BJ (cell line): ENCODE measurements around the gene L3MBTL4. TPM values are rescaled to one million over a fixed set of nuclear protein-coding genes. Genes with fewer than 3 reads are reported as not detected.
"Not testable (repeated sequence)": the region's sequence is repeated elsewhere in the genome, so short reads cannot be mapped to it uniquely, and the experiment has no call there.

Experiments used
- CTCF ChIA-PET: fragments of 350-600 bp; formaldehyde crosslinking; extraction: SDS; loops from one replicate; lab custom pipeline; 2021; ENCODE audit warnings: antibody characterized with exemption, inconsistent platforms; lab: Yijun Ruan, JAX
- POLR2A ChIA-PET: fragments of 300-600 bp; sonication (Branson Sonifier 250); formaldehyde crosslinking; extraction: SDS; loops from one replicate; lab custom pipeline; 2021; ENCODE audit warnings: antibody characterized with exemption; lab: Charles Lee
- DNase-seq: peaks from one replicate; pipeline ENCODE4 v3.0.0-alpha.2; 2011; ENCODE audit warnings: low read depth
- H3K27me3 ChIP-seq: 2 replicates; pipeline ENCODE4 v1.6.0; 2011; ENCODE audit warnings: low read length; ENCODE audit not compliant: control insufficient read depth, insufficient read depth
- H3K36me3 ChIP-seq: 2 replicates; pipeline ENCODE4 v1.5.1; 2011; ENCODE audit warnings: low read length; ENCODE audit not compliant: control insufficient read depth, insufficient read depth
- H3K4me3 ChIP-seq: 2 replicates; pipeline ENCODE4 v1.5.1; 2011; ENCODE audit warnings: low read depth, mild to moderate bottlenecking, control low read depth, low read length
- polyA plus RNA-seq: library from polyadenylated mRNA; depleted of rRNA; stranded (reverse); fragments of >200 nt; gene quantifications from 2 replicates; pipeline ENCODE4 v1.2.3, GENCODE V29; 2011
- TF ChIP-seq, protein P1 (sequence below): IDR thresholded peaks from 2 replicates; pipeline ENCODE4 v1.5.1; 2011; ENCODE audit warnings: low read depth, mild to moderate bottlenecking, control low read depth, inconsistent platforms, low read length, moderate library complexity; ENCODE audit not compliant: insufficient read depth

Gene L3MBTL4
- polyA plus RNA-seq, 1 experiment = not detected

DNA sequence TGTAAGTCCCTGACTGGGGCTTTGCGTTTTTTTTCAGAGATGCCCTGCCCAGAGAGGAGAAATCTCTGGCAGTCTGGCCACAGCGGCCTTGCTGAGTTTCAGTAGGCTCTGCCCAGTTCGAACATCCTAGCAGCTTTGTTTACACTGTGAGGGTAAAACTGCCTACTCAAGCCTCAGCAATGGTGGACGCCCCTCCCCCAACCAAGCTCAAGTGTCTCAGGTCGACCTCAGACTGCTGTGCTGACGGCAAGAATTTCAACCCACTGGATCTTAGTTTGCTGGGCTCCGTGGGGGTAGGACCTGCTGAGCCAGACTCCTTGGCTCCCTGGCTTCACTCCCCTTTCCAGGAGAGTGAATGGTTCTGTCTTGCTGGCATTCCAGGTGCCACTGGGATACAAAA is 31.7 kb downstream of the L3MBTL4 start:
- TF ChIP-seq, protein P1, sequence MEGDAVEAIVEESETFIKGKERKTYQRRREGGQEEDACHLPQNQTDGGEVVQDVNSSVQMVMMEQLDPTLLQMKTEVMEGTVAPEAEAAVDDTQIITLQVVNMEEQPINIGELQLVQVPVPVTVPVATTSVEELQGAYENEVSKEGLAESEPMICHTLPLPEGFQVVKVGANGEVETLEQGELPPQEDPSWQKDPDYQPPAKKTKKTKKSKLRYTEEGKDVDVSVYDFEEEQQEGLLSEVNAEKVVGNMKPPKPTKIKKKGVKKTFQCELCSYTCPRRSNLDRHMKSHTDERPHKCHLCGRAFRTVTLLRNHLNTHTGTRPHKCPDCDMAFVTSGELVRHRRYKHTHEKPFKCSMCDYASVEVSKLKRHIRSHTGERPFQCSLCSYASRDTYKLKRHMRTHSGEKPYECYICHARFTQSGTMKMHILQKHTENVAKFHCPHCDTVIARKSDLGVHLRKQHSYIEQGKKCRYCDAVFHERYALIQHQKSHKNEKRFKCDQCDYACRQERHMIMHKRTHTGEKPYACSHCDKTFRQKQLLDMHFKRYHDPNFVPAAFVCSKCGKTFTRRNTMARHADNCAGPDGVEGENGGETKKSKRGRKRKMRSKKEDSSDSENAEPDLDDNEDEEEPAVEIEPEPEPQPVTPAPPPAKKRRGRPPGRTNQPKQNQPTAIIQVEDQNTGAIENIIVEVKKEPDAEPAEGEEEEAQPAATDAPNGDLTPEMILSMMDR = no peak
- POLR2A ChIA-PET = no interaction called here
- DNase-seq = no peak
- H3K36me3 ChIP-seq = no peaks in the 10 kb centered on the region
- no peak overlapping the region for H3K4me3 ChIP-seq
- no peaks in the 10 kb centered on the region for H3K27me3 ChIP-seq
- CTCF ChIA-PET = no interaction called here

DNA sequence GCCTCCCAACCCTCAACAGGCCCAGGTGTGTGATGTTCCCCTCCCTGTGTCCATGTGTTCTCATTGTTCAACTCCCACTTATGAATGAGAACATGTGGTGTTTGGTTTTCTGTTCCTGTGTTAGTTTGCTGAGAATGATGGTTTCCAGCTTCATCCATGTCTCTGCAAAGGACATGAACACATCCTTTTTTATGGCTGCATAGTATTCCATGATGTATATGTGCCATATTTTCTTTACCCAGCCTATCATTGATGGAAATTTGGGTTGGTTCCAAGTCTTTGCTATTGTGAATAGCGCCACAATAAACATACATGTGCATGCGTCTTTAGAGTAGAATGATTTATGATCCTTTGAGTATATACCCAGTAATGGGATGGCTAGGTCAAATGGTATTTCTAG is 37.2 kb downstream of the L3MBTL4 start:
- H3K27me3 ChIP-seq, H3K36me3 ChIP-seq, H3K4me3 ChIP-seq, DNase-seq, CTCF ChIA-PET: not testable (repeated sequence)
- POLR2A ChIA-PET = interaction anchor here (0.6 kb wide), 1 partner anchor 1030 kb away, joined by 11 read pairs; no protein-coding TSS in a partner anchor

DNA sequence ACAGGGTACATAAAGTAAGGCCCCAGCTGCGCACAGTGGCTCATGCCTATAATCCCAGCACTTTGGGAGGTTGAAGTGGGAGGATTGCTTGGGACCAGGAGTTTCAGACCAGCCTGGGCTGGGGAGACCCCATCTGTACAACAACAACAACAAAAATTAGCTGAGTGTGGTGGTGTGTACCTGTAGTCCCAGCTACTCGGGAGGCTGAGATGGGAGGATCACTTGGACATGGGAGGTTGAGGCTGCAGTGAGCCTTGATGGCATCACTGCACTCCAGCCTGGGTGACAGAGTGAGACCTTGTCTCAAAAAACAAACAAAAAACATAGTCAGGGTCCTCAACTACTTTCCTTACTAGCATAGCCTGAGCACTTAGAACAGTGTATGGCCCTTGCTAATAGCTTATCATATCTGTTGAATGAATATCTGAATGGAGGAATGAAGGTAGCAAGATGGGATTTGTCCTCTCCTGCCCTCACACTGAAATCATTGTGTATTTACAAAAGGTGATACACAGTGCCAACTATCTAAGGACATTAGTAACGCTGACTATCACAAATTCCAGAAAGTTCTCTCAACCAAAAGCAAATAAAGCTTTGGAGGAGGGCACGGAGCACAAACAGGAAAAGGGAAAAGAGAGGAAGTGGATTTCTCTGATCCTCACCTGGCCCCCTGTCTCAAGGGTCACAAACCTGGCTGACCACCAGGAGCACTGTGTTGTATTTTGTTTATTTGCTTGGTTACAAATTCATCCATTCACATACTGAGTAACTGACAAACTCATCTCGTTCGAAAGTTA is 38.1 kb downstream of the L3MBTL4 start:
- Histone ChIP-seq H3K36me3 (no peaks in the 10 kb centered on the region), H3K4me3 (no peak overlapping the region), H3K27me3 (no peaks in the 10 kb centered on the region)
- DNase-seq = no peak
- ChIA-PET POLR2A (interaction anchor here (0.6 kb wide), 1 partner anchor 1031 kb away, joined by 11 read pairs; no protein-coding TSS in a partner anchor), CTCF (no interaction called here)
- TF ChIP-seq, protein P1 = no peak

DNA sequence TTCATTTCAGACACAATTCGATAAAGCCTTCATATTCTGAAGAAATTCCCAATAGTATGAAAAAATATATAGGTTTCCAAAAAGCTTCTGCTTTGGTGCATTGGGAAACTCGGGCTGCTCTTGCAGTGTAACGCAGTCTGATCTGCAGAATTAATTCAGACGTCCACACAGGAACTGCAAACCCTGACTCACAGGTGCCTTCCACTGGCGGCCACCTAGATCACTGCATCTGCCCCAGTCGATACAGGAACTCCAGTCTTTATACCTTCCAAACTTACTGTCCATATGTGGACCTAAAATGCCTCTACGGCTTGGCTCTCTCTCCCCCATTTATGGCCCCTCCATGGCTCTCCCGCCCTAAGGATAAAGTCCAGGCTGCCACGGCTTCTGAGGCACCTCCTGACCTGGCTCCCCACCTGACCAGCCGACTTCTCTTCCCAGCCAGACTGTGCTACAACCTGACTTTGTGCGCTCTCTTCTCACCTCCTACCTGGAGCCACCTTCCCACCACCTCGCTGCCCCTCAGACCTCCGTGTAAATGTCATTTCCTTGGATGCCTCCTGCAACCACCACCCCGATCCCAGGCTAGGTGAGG is 39.7 kb downstream of the L3MBTL4 start:
- H3K36me3 ChIP-seq = no peaks in the 10 kb centered on the region
- TF ChIP-seq, protein P1 = no peak
- H3K27me3 ChIP-seq = no peaks in the 10 kb centered on the region

DNA sequence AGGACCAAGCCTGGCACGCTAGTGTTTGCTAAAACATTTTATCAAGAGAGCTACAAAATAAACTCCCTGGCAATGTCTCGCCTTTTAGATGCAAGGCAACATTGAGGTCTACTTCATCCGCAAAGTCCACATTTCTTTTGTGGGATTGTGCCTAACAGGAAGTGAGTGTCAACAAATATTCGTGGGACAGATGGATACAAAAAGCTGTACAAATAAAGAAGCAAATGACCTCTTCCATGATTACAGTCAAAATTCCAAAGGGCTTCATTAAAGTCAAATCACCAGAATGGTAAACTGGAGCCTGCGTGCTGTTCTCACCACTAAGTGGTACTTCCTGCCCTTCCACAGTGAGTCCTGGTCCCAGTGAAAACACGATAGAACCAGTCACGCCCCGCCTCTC is 40.4 kb downstream of the L3MBTL4 start:
- ChIA-PET POLR2A (no interaction called here), CTCF (no interaction called here)
- no peak overlapping the region for H3K4me3 ChIP-seq
- DNase-seq = no peak
- no peaks in the 10 kb centered on the region for H3K27me3 ChIP-seq
- TF ChIP-seq, protein P1 = no peak
- no peaks in the 10 kb centered on the region for H3K36me3 ChIP-seq

More for the DNA sequence above, 39.7 kb downstream of the L3MBTL4 start:
- CTCF ChIA-PET = no interaction called here
- POLR2A ChIA-PET = no interaction called here
- H3K4me3 ChIP-seq = no peak overlapping the region
- DNase-seq = no peak
